Osteocyte (in vitro differentiated cells): Measurements from ENCODE around the gene ENKUR. TPM values are rescaled to one million over a fixed set of nuclear protein-coding genes. Genes with fewer than 3 reads are reported as not detected.
"Not testable (repeated sequence)": the region's sequence is repeated elsewhere in the genome, so short reads cannot be mapped to it uniquely, and the experiment has no call there.

ENCODE experiments used
- DNase-seq: peaks from one replicate; pipeline ENCODE4 v3.0.0; 2021; ENCODE audit warnings: mixed read lengths; ENCODE audit not compliant: unreplicated experiment; ENCODE audit errors: extremely low spot score
- H3K27ac Mint-ChIP-seq: one replicate; pipeline ENCODE4 v1.8.0; 2021; ENCODE audit warnings: mild to moderate bottlenecking, mixed read lengths; ENCODE audit not compliant: unreplicated experiment
- H3K27me3 Mint-ChIP-seq: one replicate; pipeline ENCODE4 v1.8.0; 2021; ENCODE audit warnings: mixed read lengths; ENCODE audit not compliant: unreplicated experiment
- H3K36me3 Mint-ChIP-seq: one replicate; pipeline ENCODE4 v1.8.0; 2021; ENCODE audit warnings: mixed read lengths; ENCODE audit not compliant: unreplicated experiment
- H3K4me1 Mint-ChIP-seq: one replicate; pipeline ENCODE4 v1.8.0; 2021; ENCODE audit warnings: mixed read lengths; ENCODE audit not compliant: unreplicated experiment
- H3K4me3 Mint-ChIP-seq: one replicate; pipeline ENCODE4 v1.8.0; 2021; ENCODE audit warnings: mild to moderate bottlenecking, moderate library complexity, mixed read lengths; ENCODE audit not compliant: unreplicated experiment
- H3K9me3 Mint-ChIP-seq: one replicate; pipeline ENCODE4 v1.8.0; 2021; ENCODE audit warnings: mixed read lengths; ENCODE audit not compliant: unreplicated experiment
- CTCF ChIP-seq: fragments of 200-600 bp; sonication (generic); IDR thresholded peaks from 2 replicates; pipeline ENCODE4 v1.5.0; 2021; ENCODE audit warnings: antibody characterized with exemption, mild to moderate bottlenecking, moderate library complexity
- total RNA-seq: library from RNA; stranded (reverse); gene quantifications from 2 replicates; pipeline ENCODE4 v1.2.1, GENCODE V29; 2021

ENKUR gene
- total RNA-seq, 1 donor from 2014 or later: 0.62 TPM

GRCh38 chr10:24958091-24958720 lies 57.8 kb downstream of the ENKUR start:
- peak overlapping the region; percentile 96 for H3K27ac Mint-ChIP-seq
- TF ChIP-seq CTCF: no peak
- no peaks in the 10 kb centered on the region for H3K27me3 Mint-ChIP-seq
- no peaks in the 10 kb centered on the region for H3K36me3 Mint-ChIP-seq
- no peaks in the 10 kb centered on the region for H3K9me3 Mint-ChIP-seq
- no peak for DNase-seq
- H3K4me1 Mint-ChIP-seq: peaks cover 28% of the 10 kb centered on the region
- H3K4me3 Mint-ChIP-seq: peak overlapping the region; percentile 16

- DNase-seq, H3K27me3 Mint-ChIP-seq, H3K9me3 Mint-ChIP-seq, H3K36me3 Mint-ChIP-seq: not testable (repeated sequence)
- peak overlapping the region; percentile 96 for H3K27ac Mint-ChIP-seq
- peaks cover 33% of the 10 kb centered on the region for H3K4me1 Mint-ChIP-seq
- peak overlapping the region; percentile 11 for H3K4me3 Mint-ChIP-seq
Observed at GRCh38 chr10:24957624-24958051, 58.3 kb downstream of the ENKUR start.

- no peak for DNase-seq
- peak overlapping the region; percentile 77 for H3K27ac Mint-ChIP-seq
- H3K9me3 Mint-ChIP-seq: no peaks in the 10 kb centered on the region
- H3K4me1 Mint-ChIP-seq: peaks cover 35% of the 10 kb centered on the region
- TF ChIP-seq CTCF: no peak
- H3K36me3 Mint-ChIP-seq: no peaks in the 10 kb centered on the region
- H3K4me3 Mint-ChIP-seq: peak overlapping the region; percentile 71
- no peaks in the 10 kb centered on the region for H3K27me3 Mint-ChIP-seq
Observed at GRCh38 chr10:24953675-24954074, 62.3 kb downstream of the ENKUR start.

GRCh38 chr10:24952707-24953645 lies 63.0 kb downstream of the ENKUR start:
- peak; percentile 59 for TF ChIP-seq CTCF
- DNase-seq: peak; percentile 86
- Mint-ChIP-seq H3K36me3 (no peaks in the 10 kb centered on the region), H3K27ac (peak overlapping the region; percentile 77), H3K4me3 (peak overlapping the region; percentile 71), H3K4me1 (peaks cover 31% of the 10 kb centered on the region), H3K9me3 (no peaks in the 10 kb centered on the region), H3K27me3 (no peaks in the 10 kb centered on the region)

GRCh38 chr10:24952143-24952706 lies 63.7 kb downstream of the ENKUR start, which contains the start of gene PRTFDC1:
TSS of gene PRTFDC1 (minus strand) at chr10:24952606. CDS start at chr10:24952575, 31 bp downstream.
- Mint-ChIP-seq H3K36me3 (no peaks in the 10 kb centered on the region), H3K9me3 (no peaks in the 10 kb centered on the region), H3K4me3 (peak within 1 kb of the TSS; percentile 71), H3K4me1 (peaks cover 32% of the 10 kb centered on the region), H3K27ac (peak within 1 kb of the TSS; percentile 77), H3K27me3 (no peaks in the 10 kb centered on the region)
- TF ChIP-seq CTCF: no peak
- DNase-seq: no peak
